H1 (cell line): ENCODE data around the gene CLTCL1. TPM values are rescaled to one million over a fixed set of nuclear protein-coding genes. Genes with fewer than 3 reads are reported as not detected.

Experiments used
- CTCF ChIA-PET: fragments of 300-600 bp; sonication (Branson Sonifier 250); formaldehyde crosslinking; loops from one replicate; lab custom pipeline; 2021; ENCODE audit not compliant: partially characterized antibody; lab: Charles Lee
- POLR2A ChIA-PET: fragments of 300-600 bp; sonication (Branson Sonifier 250); formaldehyde crosslinking; loops from one replicate; lab custom pipeline; 2021; ENCODE audit warnings: inconsistent platforms; ENCODE audit not compliant: partially characterized antibody; lab: Charles Lee
- DNase-seq, 2 experiments: peaks; one replicate each; pipeline versions ENCODE4 v3.0.0 to v3.0.0-alpha.2; 2010 to 2022; ENCODE audit warnings: low spot score in 2 of 2, low read depth in 1 of 2, mixed read lengths in 1 of 2
- FAIRE-seq: peaks from 2 replicates; lab custom pipeline; 2011; peaks lifted over from hg19 to GRCh38; lab: Jason Lieb, UNC
- H2AFZ ChIP-seq: 2 replicates; pipeline ENCODE4 v1.8.1; 2012; ENCODE audit warnings: low read length, inconsistent platforms
- H2AK5ac ChIP-seq: 2 replicates; pipeline ENCODE4 v1.6.1; 2013; ENCODE audit warnings: low read depth, low read length
- H2BK120ac ChIP-seq: replicated peaks from 2 replicates; pipeline ENCODE3; 2013; ENCODE audit warnings: low read depth, low read length, inconsistent platforms
- H2BK12ac ChIP-seq: 2 replicates; pipeline ENCODE4 v1.6.1; 2013; ENCODE audit warnings: low read depth, low read length
- H2BK15ac ChIP-seq: 2 replicates; pipeline ENCODE4 v1.6.1; 2013; ENCODE audit warnings: low read length
- H2BK20ac ChIP-seq: 2 replicates; pipeline ENCODE4 v1.6.1; 2013; ENCODE audit warnings: low read length
- H2BK5ac ChIP-seq: 2 replicates; pipeline ENCODE4 v1.6.1; 2013; ENCODE audit warnings: low read depth, low read length
- H3K14ac ChIP-seq: 2 replicates; pipeline ENCODE4 v1.6.1; 2013; ENCODE audit warnings: inconsistent platforms; ENCODE audit not compliant: insufficient read length
- H3K18ac ChIP-seq: 2 replicates; pipeline ENCODE4 v1.6.1; 2013; ENCODE audit warnings: low read length; ENCODE audit errors: extremely low read depth
- H3K23ac ChIP-seq: 2 replicates; pipeline ENCODE4 v1.6.1; 2013; ENCODE audit warnings: inconsistent platforms; ENCODE audit not compliant: insufficient read length
- H3K23me2 ChIP-seq: 2 replicates; pipeline ENCODE4 v1.6.1; 2013; ENCODE audit warnings: low read depth, low read length
- H3K27ac ChIP-seq: 2 replicates; pipeline ENCODE4 v1.6.1; 2011; ENCODE audit warnings: low read depth, low read length, inconsistent platforms
- H3K27me3 ChIP-seq, 4 experiments: replicated peaks in 1 of 4; 1 replicate in 1 of 4; 2 replicates in 3 of 4; pipeline versions ENCODE4 v1.6.1 to v1.8.1; 2011 to 2013; ENCODE audit warnings: low read length in 3 of 4, mild to moderate bottlenecking in 3 of 4, inconsistent platforms in 2 of 4, mixed read lengths in 2 of 4, moderate library complexity in 1 of 4; ENCODE audit not compliant: control insufficient read depth in 3 of 4, insufficient read depth in 3 of 4; ENCODE audit errors: extremely low read depth in 1 of 4
- H3K36me3 ChIP-seq, 4 experiments: 2 replicates each; pipeline versions ENCODE4 v1.6.1 to v1.8.1; 2011 to 2013; ENCODE audit warnings: mild to moderate bottlenecking in 4 of 4, low read length in 3 of 4, moderate library complexity in 2 of 4, control low read depth in 1 of 4, inconsistent platforms in 1 of 4; ENCODE audit not compliant: insufficient read depth in 4 of 4, control insufficient read depth in 2 of 4
- H3K4ac ChIP-seq: replicated peaks from 2 replicates; pipeline ENCODE3; 2013; ENCODE audit warnings: low read length, low read depth, mixed read lengths, inconsistent platforms; ENCODE audit not compliant: insufficient read length
- H3K4me1 ChIP-seq, 4 experiments: replicated peaks in 1 of 4; 1 replicate in 1 of 4; 2 replicates in 3 of 4; pipeline versions ENCODE4 v1.6.1 to v1.8.1; 2011 to 2013; ENCODE audit warnings: low read length in 3 of 4, inconsistent platforms in 2 of 4, mixed read lengths in 1 of 4; ENCODE audit not compliant: insufficient read depth in 4 of 4, control insufficient read depth in 3 of 4
- H3K4me2 ChIP-seq, 2 experiments: 2 replicates each; pipeline versions ENCODE4 v1.6.1 to v1.8.1; 2011 to 2013; ENCODE audit warnings: low read depth in 2 of 2, low read length in 2 of 2, control low read depth in 1 of 2, inconsistent platforms in 1 of 2, mild to moderate bottlenecking in 1 of 2; ENCODE audit not compliant: insufficient read depth in 1 of 2
- H3K4me3 ChIP-seq, 4 experiments: fragments of 200-600, 300-600 bp in 1 of 4; sonication (generic), shearing (Covaris generic), sonication (Bioruptor Twin) in 1 of 4; 2 replicates each; pipeline versions ENCODE4 v1.5.1 to v1.8.1; 2011 to 2016; ENCODE audit warnings: low read length in 4 of 4, low read depth in 3 of 4, control low read depth in 2 of 4, inconsistent platforms in 2 of 4, mild to moderate bottlenecking in 2 of 4, mixed read lengths in 1 of 4, moderate library complexity in 1 of 4; ENCODE audit not compliant: insufficient read depth in 2 of 4; ENCODE audit errors: extremely low read depth in 1 of 4
- H3K56ac ChIP-seq: replicated peaks from 2 replicates; pipeline ENCODE3; 2013; ENCODE audit warnings: low read depth, mild to moderate bottlenecking, mixed read lengths, low read length, inconsistent platforms; ENCODE audit not compliant: insufficient read length
- H3K79me1 ChIP-seq: 2 replicates; pipeline ENCODE4 v1.6.1; 2013; ENCODE audit warnings: low read depth, low read length, control low read depth
- H3K79me2 ChIP-seq, 2 experiments: 2 replicates each; pipeline versions ENCODE4 v1.6.1 to v1.8.1; 2012 to 2013; ENCODE audit warnings: low read length in 2 of 2, mild to moderate bottlenecking in 2 of 2, inconsistent platforms in 1 of 2; ENCODE audit not compliant: insufficient read depth in 2 of 2, control insufficient read depth in 1 of 2
- H3K9ac ChIP-seq, 4 experiments: replicated peaks in 1 of 4; 1 replicate in 1 of 4; 2 replicates in 3 of 4; pipeline versions ENCODE4 v1.6.1 to v1.8.1; 2011 to 2013; ENCODE audit warnings: low read depth in 3 of 4, low read length in 3 of 4, control low read depth in 2 of 4, mild to moderate bottlenecking in 2 of 4, moderate library complexity in 2 of 4, inconsistent platforms in 1 of 4; ENCODE audit errors: extremely low read depth in 1 of 4
- H3K9me3 ChIP-seq, 2 experiments: 2 replicates each; pipeline versions ENCODE4 v1.6.1 to v1.8.1; 2012 to 2013; ENCODE audit warnings: mild to moderate bottlenecking in 2 of 2, moderate library complexity in 2 of 2, control low read depth in 1 of 2, inconsistent platforms in 1 of 2, low read depth in 1 of 2, low read length in 1 of 2, mixed read lengths in 1 of 2; ENCODE audit not compliant: insufficient read depth in 2 of 2
- H4K20me1 ChIP-seq, 2 experiments: replicated peaks in 1 of 2; 2 replicates each; pipeline versions ENCODE3 to v1.8.1; 2011 to 2013; ENCODE audit warnings: inconsistent platforms in 2 of 2, low read length in 2 of 2, mild to moderate bottlenecking in 1 of 2; ENCODE audit not compliant: insufficient read depth in 2 of 2, control insufficient read depth in 1 of 2
- H4K5ac ChIP-seq: 2 replicates; pipeline ENCODE4 v1.6.1; 2013; ENCODE audit warnings: low read length, low read depth, mixed read lengths, inconsistent platforms; ENCODE audit not compliant: insufficient read length
- H4K8ac ChIP-seq: 2 replicates; pipeline ENCODE4 v1.8.0; 2013; ENCODE audit warnings: mild to moderate bottlenecking, moderate library complexity, low read length, inconsistent platforms; ENCODE audit not compliant: insufficient read depth; ENCODE audit errors: extremely low read depth
- H4K91ac ChIP-seq: replicated peaks from 2 replicates; pipeline ENCODE3; 2013; ENCODE audit warnings: low read length, mixed read lengths, inconsistent platforms; ENCODE audit not compliant: insufficient read length
- RAD21 ChIP-seq, 2 experiments: IDR thresholded peaks in 1 of 2; conservative IDR thresholded peaks in 1 of 2; 2 replicates each; pipeline ENCODE4 v1.6.1; 2011; ENCODE audit warnings: low read depth in 2 of 2, low read length in 2 of 2, improper control_type of control experiment in 1 of 2, inconsistent platforms in 1 of 2, mild to moderate bottlenecking in 1 of 2, moderate library complexity in 1 of 2
- TBP ChIP-seq: IDR thresholded peaks from 2 replicates; pipeline ENCODE4 v1.6.1; 2011; ENCODE audit warnings: low read depth, low read length, improper control_type of control experiment
- YY1 ChIP-seq: IDR thresholded peaks from 2 replicates; pipeline ENCODE4 v1.6.1; 2011; ENCODE audit warnings: low read depth, mild to moderate bottlenecking, low read length
- WGBS, 2 experiments: shearing (Covaris generic) in 1 of 2; methylation state at CpG; one replicate each; pipeline versions ENCODE4 v1.1.6 to v1.1.7; 2013 to 2015; ENCODE audit warnings: low lambda C conversion rate in 2 of 2, mixed read lengths in 2 of 2, inconsistent platforms in 1 of 2, low coverage in 1 of 2, missing lambda C conversion rate in 1 of 2; ENCODE audit not compliant: insufficient replicate concordance in 2 of 2, insufficient coverage in 1 of 2, insufficient read length in 1 of 2; ENCODE audit errors: extremely low coverage in 1 of 2, missing lambda C conversion rate in 1 of 2; 5-methylcytosine and 5-hydroxymethylcytosine counted together
- polyA plus RNA-seq, 7 experiments: library from polyadenylated mRNA; depleted of rRNA in 3 of 7; stranded (reverse) in 5 of 7; unstranded in 2 of 7; fragments of >200 nt in 5 of 7; fragments of 200-250 nt in 2 of 7; gene quantifications; 1 replicate in 5 of 7; 2 replicates in 1 of 7; 4 replicates in 1 of 7; pipeline versions ENCODE4 v1.2.1 to v1.2.3, GENCODE V29; 2011 to 2013; ENCODE audit warnings: missing spikeins in 2 of 7, mixed read lengths in 2 of 7
- total RNA-seq: library from RNA; stranded (reverse); fragmentation: NEBNext Ultra II Directional; extraction: Animal tissue kit (Norgen Biotek cat#: 25700); gene quantifications from 2 replicates; pipeline ENCODE4 v1.2.1, GENCODE V29; 2021
- TF ChIP-seq, protein P1 (sequence below), 3 experiments: IDR thresholded peaks; 1 replicate in 2 of 3; 2 replicates in 1 of 3; pipeline versions ENCODE4 v1.5.1 to v1.6.1; 2011; ENCODE audit warnings: low read length in 3 of 3, mild to moderate bottlenecking in 3 of 3, inconsistent platforms in 2 of 3, low read depth in 1 of 3, moderate library complexity in 1 of 3; ENCODE audit not compliant: insufficient read depth in 1 of 3; ENCODE audit errors: control extremely low read depth in 1 of 3
- TF ChIP-seq, protein P2 (sequence below): IDR thresholded peaks from 2 replicates; pipeline ENCODE4 v1.6.1; 2012; ENCODE audit warnings: inconsistent platforms

The CLTCL1 gene
- total and polyA plus RNA-seq, 2 of the 8 experiments (the other 6 are each of a cell fraction or from before 2014, with no cell fraction given) = 12.4 to 17.0 TPM

DNA sequence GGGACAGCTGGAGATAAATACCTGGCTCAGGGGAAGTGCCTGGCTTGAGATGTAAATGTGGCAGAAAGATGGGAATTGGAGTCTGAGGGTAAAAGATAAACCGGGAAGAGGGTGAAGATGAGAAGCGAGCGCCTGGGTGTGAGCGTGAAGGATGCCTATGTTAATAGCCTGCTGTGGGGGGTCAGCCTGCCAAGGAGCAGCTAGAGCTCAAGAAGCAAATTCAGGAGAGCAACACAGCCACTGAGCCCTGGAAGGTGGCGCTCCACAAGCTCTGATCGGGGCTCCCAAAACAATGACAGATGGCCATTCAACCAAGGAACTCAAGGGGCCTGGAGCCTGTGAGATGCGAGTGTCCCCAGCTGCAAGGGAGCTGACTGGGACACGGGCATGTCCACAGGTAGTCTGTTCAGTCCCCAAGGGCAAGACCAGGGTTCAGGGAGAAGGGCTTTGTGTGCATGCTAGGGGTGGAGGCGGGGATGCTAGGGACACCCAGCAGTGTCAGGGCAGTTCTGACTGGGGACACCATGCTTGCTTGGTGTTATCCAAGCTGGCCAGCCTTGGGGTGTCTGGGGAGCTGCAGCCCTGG is 144.2 kb downstream of the CLTCL1 start:
- H3K4ac ChIP-seq = no peak overlapping the region
- no peak overlapping the region for H4K5ac ChIP-seq
- H3K4me1 ChIP-seq = peaks cover 0 to 12% (median 6%) of the 10 kb centered on the region in 4 experiments; a peak in 5 of 7 replicates
- no peaks in the 10 kb centered on the region; the same call in 1 of the 2 replicates for H3K79me1 ChIP-seq
- peaks cover 12% of the 10 kb centered on the region; the same call in 1 of the 2 replicates for H3K23me2 ChIP-seq
- no peak overlapping the region for H4K8ac ChIP-seq
- peak overlapping the region in 1 of 2 experiments; percentile 34; a peak in 2 of 4 replicates for H3K4me2 ChIP-seq
- H4K91ac ChIP-seq = no peak overlapping the region
- peaks cover 2 to 12% (median 3%) of the 10 kb centered on the region in 4 experiments; a peak in 3 of 8 replicates for H3K36me3 ChIP-seq
- H3K14ac ChIP-seq = no peak overlapping the region
- H3K9me3 ChIP-seq = 0 out of 4 replicates have a peak, but pooled peaks cover 0 to 6% of the 10 kb centered on the region in 2 experiments
- H2BK120ac ChIP-seq = no peak overlapping the region
- H2BK20ac ChIP-seq = no peak overlapping the region
- H3K18ac ChIP-seq = no peak overlapping the region
- H3K23ac ChIP-seq = no peak overlapping the region
- H3K27ac ChIP-seq = no peak overlapping the region
- peak; percentile 36 for FAIRE-seq
- peaks cover 49 to 62% (median 55%) of the 10 kb centered on the region in 4 experiments for H3K27me3 ChIP-seq
- no peak overlapping the region for H2BK15ac ChIP-seq
- 0 out of 2 replicates have a peak overlapping the region, but pooled peaks have one; percentile 9 for H2BK5ac ChIP-seq
- peak overlapping the region; percentile 22 for H2BK12ac ChIP-seq
- H3K9ac ChIP-seq = no peak overlapping the region
- ChIA-PET CTCF (interaction anchor here (0.6 to 5.0 kb wide), 11 partner anchors 9 to 137 kb away, joined by 3 to 37 read pairs (median 6); partner anchors contain the start of genes DGCR2 and SLC25A1), POLR2A (interaction anchor here (1.1 to 2.3 kb wide), 4 partner anchors 11 to 24 kb away, joined by 3 to 7 read pairs (median 4); no protein-coding TSS in a partner anchor)
- WGBS, 2 experiments = 40% methylated on average over 6 of the region's 9 CpGs; no CpG with 5 or more reads in 1 of the 2 experiments
- peaks cover 2 to 11% of the 10 kb centered on the region in 2 experiments for H4K20me1 ChIP-seq
- H3K79me2 ChIP-seq = peaks cover 0 to 10% of the 10 kb centered on the region in 2 experiments; a peak in 2 of 4 replicates
- no peak overlapping the region for H3K56ac ChIP-seq
- no peak for DNase-seq
- H2AK5ac ChIP-seq = no peak overlapping the region
- TF ChIP-seq, protein P1, sequence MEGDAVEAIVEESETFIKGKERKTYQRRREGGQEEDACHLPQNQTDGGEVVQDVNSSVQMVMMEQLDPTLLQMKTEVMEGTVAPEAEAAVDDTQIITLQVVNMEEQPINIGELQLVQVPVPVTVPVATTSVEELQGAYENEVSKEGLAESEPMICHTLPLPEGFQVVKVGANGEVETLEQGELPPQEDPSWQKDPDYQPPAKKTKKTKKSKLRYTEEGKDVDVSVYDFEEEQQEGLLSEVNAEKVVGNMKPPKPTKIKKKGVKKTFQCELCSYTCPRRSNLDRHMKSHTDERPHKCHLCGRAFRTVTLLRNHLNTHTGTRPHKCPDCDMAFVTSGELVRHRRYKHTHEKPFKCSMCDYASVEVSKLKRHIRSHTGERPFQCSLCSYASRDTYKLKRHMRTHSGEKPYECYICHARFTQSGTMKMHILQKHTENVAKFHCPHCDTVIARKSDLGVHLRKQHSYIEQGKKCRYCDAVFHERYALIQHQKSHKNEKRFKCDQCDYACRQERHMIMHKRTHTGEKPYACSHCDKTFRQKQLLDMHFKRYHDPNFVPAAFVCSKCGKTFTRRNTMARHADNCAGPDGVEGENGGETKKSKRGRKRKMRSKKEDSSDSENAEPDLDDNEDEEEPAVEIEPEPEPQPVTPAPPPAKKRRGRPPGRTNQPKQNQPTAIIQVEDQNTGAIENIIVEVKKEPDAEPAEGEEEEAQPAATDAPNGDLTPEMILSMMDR (IDR thresholded peaks at IDR 0.05; ENCODE audit: control extremely low read depth in 1 of 3, insufficient read depth in 1 of 3, low read depth in 1 of 3, low read length in 3 of 3) = peak in 1 of 3 experiments; percentile 29; a peak in 1 of 4 replicates
- TF ChIP-seq TBP = no peak
- no peak for TF ChIP-seq YY1
- 0 out of 4 replicates have a peak, but pooled peaks of 1 of the 2 experiments have one; percentile 6 for TF ChIP-seq RAD21 (IDR thresholded peaks at IDR 0.05 in 1 of 2, conservative IDR thresholded peaks at IDR 0.05 in 1 of 2; ENCODE audit: low read depth in 2 of 2, low read length in 2 of 2)
- TF ChIP-seq, protein P2, sequence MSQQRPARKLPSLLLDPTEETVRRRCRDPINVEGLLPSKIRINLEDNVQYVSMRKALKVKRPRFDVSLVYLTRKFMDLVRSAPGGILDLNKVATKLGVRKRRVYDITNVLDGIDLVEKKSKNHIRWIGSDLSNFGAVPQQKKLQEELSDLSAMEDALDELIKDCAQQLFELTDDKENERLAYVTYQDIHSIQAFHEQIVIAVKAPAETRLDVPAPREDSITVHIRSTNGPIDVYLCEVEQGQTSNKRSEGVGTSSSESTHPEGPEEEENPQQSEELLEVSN = no peak
- no peak overlapping the region for H3K4me3 ChIP-seq
- H2AFZ ChIP-seq = no peak overlapping the region
